NT2/D1 (cell line): Measurements from ENCODE around the gene LRMDA.

Experiments
- YY1 ChIP-seq: IDR thresholded peaks from 2 replicates; pipeline ENCODE4 v1.6.1; 2011; ENCODE audit not compliant: insufficient read length, insufficient read depth
- ZNF274 ChIP-seq: IDR thresholded peaks from 2 replicates; pipeline ENCODE4 v1.6.1; 2011; ENCODE audit warnings: mild to moderate bottlenecking, low read depth, low read length

GRCh38 chr10:75941223-75941801, 509.9 kb downstream of the LRMDA start:
- TF ChIP-seq ZNF274 (no peak), YY1 (no peak)
